GM13976 (cell line): ENCODE results near the gene C19orf67.

Experiments used
- DNase-seq: peaks from one replicate; pipeline ENCODE4 v3.0.0; 2012; ENCODE audit warnings: low spot score
- CTCF ChIP-seq: IDR thresholded peaks from 2 replicates; pipeline ENCODE4 v1.5.1; 2012; ENCODE audit warnings: borderline replicate concordance, mild to moderate bottlenecking; ENCODE audit not compliant: insufficient read depth; ENCODE audit errors: extremely low read depth, missing control alignments, control extremely low read depth
- in situ Hi-C: fragments of 300-500 bp; cut with MboI; formaldehyde crosslinking; loops from one replicate; pipeline ENCODE4 v1.12.0; 2022; ENCODE audit warnings: low sequenced_read_pairs, mixed read lengths, inconsistent platforms; ENCODE audit not compliant: unreplicated experiment

C19orf67 gene

GRCh38 chr19:14073925-14074838, 11.4 kb downstream of the C19orf67 start:
- in situ Hi-C loops: loop anchor here (5.0 to 25.0 kb wide), 2 partner anchors 192 to 462 kb away; no protein-coding TSS in a partner anchor
- no peak for DNase-seq
- TF ChIP-seq CTCF: no peak

GRCh38 chr19:14073261-14073924, 12.2 kb downstream of the C19orf67 start:
- in situ Hi-C loops: loop anchor here (5.0 to 25.0 kb wide), 2 partner anchors 191 to 461 kb away; no protein-coding TSS in a partner anchor
- DNase-seq: peak; percentile 86
- peak; percentile 93 for TF ChIP-seq CTCF

- TF ChIP-seq CTCF: no peak
Measured at GRCh38 chr19:14072535-14073260, 12.9 kb downstream of the C19orf67 start, which contains the start of gene MISP3. MISP3 (plus strand) TSS chr19:14072786; CDS start chr19:14073310, 524 bp downstream.

GRCh38 chr19:14070268-14071050, 15.1 kb downstream of the C19orf67 start:
- in situ Hi-C loops: loop anchor here (5.0 to 25.0 kb wide), 2 partner anchors 188 to 458 kb away; no protein-coding TSS in a partner anchor
- DNase-seq: no peak
- no peak for TF ChIP-seq CTCF

More at GRCh38 chr19:14072535-14073260, 12.9 kb downstream of the C19orf67 start, which contains the start of gene MISP3:
- peak; percentile 70 for DNase-seq
- in situ Hi-C loops: loop anchor here (5.0 to 25.0 kb wide), 2 partner anchors 190 to 460 kb away; no protein-coding TSS in a partner anchor

- TF ChIP-seq CTCF: no peak
- in situ Hi-C loops: loop anchor here (25.0 kb wide), 1 partner anchor 454 kb away; no protein-coding TSS in a partner anchor
- DNase-seq: no peak
Measured at GRCh38 chr19:14066134-14066533, 19.4 kb downstream of the C19orf67 start.
